K562 (cell line): ENCODE measurements around the gene INPP5E.

Experiments used
- BCL6 ChIP-seq: fragments of 250-450 bp; sonication (Bioruptor Pico); IDR thresholded peaks from 2 replicates; pipeline ENCODE4 v1.4.0; 2020
- C11orf30 ChIP-seq: fragments of 450-650 bp; IDR thresholded peaks from 2 replicates; pipeline ENCODE4 v1.6.1; 2016; ENCODE audit warnings: low read depth, mild to moderate bottlenecking
- CTCF ChIP-seq, 3 experiments: IDR thresholded peaks in 2 of 3; conservative IDR thresholded peaks in 1 of 3; 2 replicates each; pipeline ENCODE4 v1.5.1; 2011 to 2012; ENCODE audit warnings: low read length in 3 of 3, mild to moderate bottlenecking in 3 of 3, control low read depth in 2 of 3, improper control_type of control experiment in 1 of 3, inconsistent platforms in 1 of 3, low read depth in 1 of 3, mixed read lengths in 1 of 3, moderate library complexity in 1 of 3; ENCODE audit not compliant: insufficient read depth in 2 of 3
- GTF2F1 ChIP-seq: IDR thresholded peaks from 2 replicates; pipeline ENCODE4 v1.6.1; 2011; ENCODE audit warnings: low read depth, low read length, improper control_type of control experiment
- HCFC1 ChIP-seq: IDR thresholded peaks from 2 replicates; pipeline ENCODE4 v1.6.1; 2012; ENCODE audit warnings: low read depth, low read length, improper control_type of control experiment
- MEF2A ChIP-seq: IDR thresholded peaks from 2 replicates; pipeline ENCODE4 v1.6.1; 2011; ENCODE audit warnings: low read depth, mild to moderate bottlenecking, low read length, moderate library complexity; ENCODE audit not compliant: control insufficient read depth
- ZNF280A ChIP-seq: fragments of 450-650 bp; IDR thresholded peaks from 2 replicates; pipeline ENCODE4 v1.6.1; 2018; ENCODE audit warnings: mild to moderate bottlenecking, low read depth; ENCODE audit not compliant: partially characterized antibody
- ZNF511 ChIP-seq: sonication (generic); formaldehyde crosslinking; IDR thresholded peaks from 2 replicates; pipeline ENCODE4 v1.8.0; 2022; ENCODE audit warnings: mild to moderate bottlenecking, missing genetic modification reagents

DNA sequence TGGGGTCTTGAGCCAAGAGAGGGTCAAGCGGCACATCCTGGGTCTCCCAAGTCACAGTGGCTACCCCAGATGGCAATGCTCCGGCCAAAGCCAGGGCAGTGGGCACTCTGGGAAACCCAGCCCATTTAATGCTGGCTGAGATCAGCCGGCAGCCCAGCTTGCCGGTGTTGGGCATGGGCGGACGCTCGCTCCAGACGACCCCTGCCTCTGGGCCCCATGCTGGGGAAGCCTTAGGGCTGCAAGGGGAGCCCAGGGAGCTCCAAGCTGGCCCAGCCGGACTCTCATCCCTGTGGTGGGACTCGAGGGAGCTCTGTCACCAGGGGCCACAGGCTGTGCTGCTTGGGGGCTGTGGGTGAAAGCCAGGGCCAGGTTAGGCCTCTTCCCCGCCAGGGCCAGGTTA is 60.2 kb downstream of the INPP5E start:
- TF ChIP-seq ZNF280A (no peak), GTF2F1 (no peak), C11orf30 (no peak), MEF2A (no peak), CTCF (IDR thresholded peaks at IDR 0.05 in 2 of 3, conservative IDR thresholded peaks at IDR 0.05 in 1 of 3; ENCODE audit: insufficient read depth in 2 of 3, low read depth in 1 of 3, low read length in 3 of 3) (no peak), ZNF511 (CRISPR knock-in tag) (no peak), HCFC1 (no peak), BCL6 (CRISPR knock-in tag) (no peak)
